Chondrocyte (in vitro differentiated cells): ENCODE data around the gene FBXO42. TPM values are rescaled to one million over a fixed set of nuclear protein-coding genes. Genes with fewer than 3 reads are reported as not detected.

ENCODE experiments used
- DNase-seq: peaks from one replicate; pipeline ENCODE4 v3.0.0; 2021; ENCODE audit warnings: mixed read lengths, low spot score
- H3K27ac Mint-ChIP-seq: one replicate; pipeline ENCODE4 v1.8.0; 2021; ENCODE audit warnings: mild to moderate bottlenecking, moderate library complexity, mixed read lengths; ENCODE audit not compliant: unreplicated experiment
- H3K27me3 Mint-ChIP-seq: 2 replicates; pipeline ENCODE4 v1.8.0; 2021; ENCODE audit warnings: low read depth, mixed read lengths
- H3K36me3 Mint-ChIP-seq: 2 replicates; pipeline ENCODE4 v1.8.0; 2021; ENCODE audit warnings: low read depth, mixed read lengths
- H3K4me1 Mint-ChIP-seq: 2 replicates; pipeline ENCODE4 v1.8.0; 2021; ENCODE audit warnings: low read depth, mild to moderate bottlenecking, mixed read lengths
- H3K4me3 Mint-ChIP-seq: one replicate; pipeline ENCODE4 v1.8.0; 2021; ENCODE audit warnings: mild to moderate bottlenecking, moderate library complexity, mixed read lengths; ENCODE audit not compliant: unreplicated experiment
- H3K9me3 Mint-ChIP-seq: 2 replicates; pipeline ENCODE4 v1.8.0; 2021; ENCODE audit warnings: low read depth, mixed read lengths
- CTCF ChIP-seq: fragments of 200-600 bp; sonication (generic); IDR thresholded peaks from 2 replicates; pipeline ENCODE4 v1.5.0; 2021; ENCODE audit warnings: antibody characterized with exemption, mild to moderate bottlenecking, moderate library complexity
- total RNA-seq: library from RNA; stranded (reverse); gene quantifications from 3 replicates; pipeline ENCODE4 v1.2.1, GENCODE V29; 2021

The FBXO42 gene
- total RNA-seq, 1 donor from 2014 or later: 20.9 TPM

DNA sequence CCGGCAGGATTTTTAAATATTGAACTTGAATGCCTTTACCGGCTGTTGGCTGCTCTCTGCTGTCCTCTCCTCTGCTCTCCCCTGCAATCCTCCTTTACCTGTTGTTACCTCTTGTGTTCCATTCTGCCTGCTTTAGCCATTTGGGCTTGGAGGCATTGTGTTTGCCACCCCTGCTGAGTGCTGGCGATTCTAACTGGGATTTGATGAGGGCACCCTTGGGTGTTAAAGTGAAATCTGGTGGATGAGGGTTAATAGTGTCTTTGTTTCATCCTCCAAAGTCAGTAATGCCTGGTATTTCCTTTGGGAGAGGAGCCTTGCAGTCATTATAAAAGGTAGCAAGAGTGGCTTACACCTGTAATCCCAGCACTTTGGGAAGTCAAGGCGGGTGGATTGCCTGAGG lies 24.7 kb upstream of the FBXO42 start:
- Mint-ChIP-seq H3K27me3 (no peaks in the 10 kb centered on the region), H3K36me3 (peaks cover 3% of the 10 kb centered on the region), H3K9me3 (no peaks in the 10 kb centered on the region), H3K4me3 (no peak overlapping the region), H3K4me1 (peaks cover 56% of the 10 kb centered on the region), H3K27ac (peak overlapping the region; percentile 92)
- DNase-seq: no peak
- TF ChIP-seq CTCF: no peak

DNA sequence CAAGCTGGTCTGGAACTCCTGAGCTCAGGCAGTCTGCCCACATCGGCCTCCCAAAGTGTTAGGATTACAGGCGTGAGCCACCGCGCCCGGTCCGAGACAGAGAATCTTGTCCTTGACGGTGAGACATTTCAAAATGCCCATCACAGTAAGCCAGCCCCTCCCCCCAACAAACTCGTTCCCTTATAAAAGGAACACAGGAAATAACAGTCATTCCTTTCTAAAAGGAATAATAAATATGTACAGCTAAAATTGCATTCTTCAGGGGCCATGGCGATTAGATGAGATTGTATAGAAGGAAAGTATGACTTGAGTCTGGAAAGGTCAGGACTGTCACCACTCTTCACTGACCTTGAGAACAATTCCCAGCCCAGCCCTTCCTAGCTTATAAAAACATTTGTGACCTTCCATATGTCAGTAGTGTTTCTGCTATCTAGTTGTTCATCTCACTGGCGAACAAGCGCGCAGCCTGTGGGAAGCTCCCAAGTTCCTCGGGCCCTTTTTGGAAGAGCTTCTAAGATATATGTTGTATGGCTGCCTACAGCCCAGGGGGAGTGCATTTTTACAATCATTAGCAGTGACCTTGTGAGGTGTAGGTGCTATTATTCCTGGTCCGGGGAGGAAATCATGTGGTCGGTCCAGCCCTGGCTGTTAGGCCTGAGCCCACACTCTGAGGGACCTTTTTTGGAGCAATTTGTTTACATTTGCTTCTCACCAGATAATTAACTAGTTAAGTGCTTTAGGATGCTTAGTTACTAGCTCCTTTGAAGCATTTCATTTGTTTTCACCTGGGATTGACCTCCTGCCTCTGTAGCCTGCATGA lies 23.5 kb upstream of the FBXO42 start:
- DNase-seq: no peak
- peaks cover 64% of the 10 kb centered on the region for H3K4me1 Mint-ChIP-seq
- H3K36me3 Mint-ChIP-seq: peaks cover 3% of the 10 kb centered on the region
- TF ChIP-seq CTCF: no peak
- no peaks in the 10 kb centered on the region for H3K27me3 Mint-ChIP-seq
- peak overlapping the region; percentile 92 for H3K27ac Mint-ChIP-seq
- H3K4me3 Mint-ChIP-seq: peak overlapping the region; percentile 23
- no peaks in the 10 kb centered on the region for H3K9me3 Mint-ChIP-seq

DNA sequence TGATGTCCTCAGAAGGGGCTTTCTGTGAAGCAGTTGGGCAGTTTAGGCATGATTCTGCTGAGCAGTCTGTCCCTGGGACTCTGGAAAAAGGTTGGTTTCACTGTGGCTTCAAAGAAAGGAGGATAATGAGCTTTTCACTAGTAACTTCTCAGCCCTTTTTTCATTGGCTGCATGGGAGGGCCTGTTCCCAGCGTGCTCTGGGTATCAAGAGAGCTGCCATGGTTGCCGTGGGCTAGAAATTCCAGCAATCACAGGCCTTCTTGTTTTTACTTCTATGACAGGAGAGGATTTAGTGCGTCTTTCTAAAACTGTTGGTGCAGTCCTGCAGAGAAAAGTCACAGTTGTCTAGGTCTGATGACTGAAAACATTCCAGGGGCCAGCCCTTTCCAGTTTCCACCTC lies 22.0 kb upstream of the FBXO42 start:
- no peak for DNase-seq
- no peak for TF ChIP-seq CTCF
- no peak overlapping the region for H3K4me3 Mint-ChIP-seq
- peak overlapping the region; percentile 92 for H3K27ac Mint-ChIP-seq
- peaks cover 3% of the 10 kb centered on the region for H3K36me3 Mint-ChIP-seq
- H3K9me3 Mint-ChIP-seq: no peaks in the 10 kb centered on the region
- H3K4me1 Mint-ChIP-seq: peaks cover 69% of the 10 kb centered on the region
- H3K27me3 Mint-ChIP-seq: no peaks in the 10 kb centered on the region

- Mint-ChIP-seq H3K4me1 (peaks cover 79% of the 10 kb centered on the region), H3K27me3 (no peaks in the 10 kb centered on the region), H3K36me3 (peaks cover 3% of the 10 kb centered on the region), H3K27ac (peak overlapping the region; percentile 87), H3K4me3 (no peak overlapping the region), H3K9me3 (no peaks in the 10 kb centered on the region)
- TF ChIP-seq CTCF: no peak
- no peak for DNase-seq
These were observed 20.4 kb upstream of the FBXO42 start for GRCh38 chr1:16372535-16373285.

GRCh38 chr1:16371725-16372124 lies 19.4 kb upstream of the FBXO42 start:
- TF ChIP-seq CTCF: no peak
- H3K36me3 Mint-ChIP-seq: peaks cover 3% of the 10 kb centered on the region
- no peaks in the 10 kb centered on the region for H3K27me3 Mint-ChIP-seq
- H3K9me3 Mint-ChIP-seq: no peaks in the 10 kb centered on the region
- H3K4me1 Mint-ChIP-seq: peaks cover 72% of the 10 kb centered on the region
- DNase-seq: no peak
- H3K27ac Mint-ChIP-seq: peak overlapping the region; percentile 87
- no peak overlapping the region for H3K4me3 Mint-ChIP-seq
